Measurements from ENCODE around the gene NCAN.

- no peak for TF ChIP-seq EZH2 (IDR thresholded peaks at IDR 0.05; ENCODE audit: borderline replicate concordance, low read length)
- TF ChIP-seq, protein P1, sequence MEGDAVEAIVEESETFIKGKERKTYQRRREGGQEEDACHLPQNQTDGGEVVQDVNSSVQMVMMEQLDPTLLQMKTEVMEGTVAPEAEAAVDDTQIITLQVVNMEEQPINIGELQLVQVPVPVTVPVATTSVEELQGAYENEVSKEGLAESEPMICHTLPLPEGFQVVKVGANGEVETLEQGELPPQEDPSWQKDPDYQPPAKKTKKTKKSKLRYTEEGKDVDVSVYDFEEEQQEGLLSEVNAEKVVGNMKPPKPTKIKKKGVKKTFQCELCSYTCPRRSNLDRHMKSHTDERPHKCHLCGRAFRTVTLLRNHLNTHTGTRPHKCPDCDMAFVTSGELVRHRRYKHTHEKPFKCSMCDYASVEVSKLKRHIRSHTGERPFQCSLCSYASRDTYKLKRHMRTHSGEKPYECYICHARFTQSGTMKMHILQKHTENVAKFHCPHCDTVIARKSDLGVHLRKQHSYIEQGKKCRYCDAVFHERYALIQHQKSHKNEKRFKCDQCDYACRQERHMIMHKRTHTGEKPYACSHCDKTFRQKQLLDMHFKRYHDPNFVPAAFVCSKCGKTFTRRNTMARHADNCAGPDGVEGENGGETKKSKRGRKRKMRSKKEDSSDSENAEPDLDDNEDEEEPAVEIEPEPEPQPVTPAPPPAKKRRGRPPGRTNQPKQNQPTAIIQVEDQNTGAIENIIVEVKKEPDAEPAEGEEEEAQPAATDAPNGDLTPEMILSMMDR (IDR thresholded peaks at IDR 0.05; ENCODE audit: low read length): no peak
Measured at GRCh38 chr19:19170053-19170872, 41.5 kb upstream of the NCAN start, which contains the start of gene MEF2B.

All from OCI-LY1 (cell line).